ENCODE data around the gene FIS1.

Gene FIS1

DNA sequence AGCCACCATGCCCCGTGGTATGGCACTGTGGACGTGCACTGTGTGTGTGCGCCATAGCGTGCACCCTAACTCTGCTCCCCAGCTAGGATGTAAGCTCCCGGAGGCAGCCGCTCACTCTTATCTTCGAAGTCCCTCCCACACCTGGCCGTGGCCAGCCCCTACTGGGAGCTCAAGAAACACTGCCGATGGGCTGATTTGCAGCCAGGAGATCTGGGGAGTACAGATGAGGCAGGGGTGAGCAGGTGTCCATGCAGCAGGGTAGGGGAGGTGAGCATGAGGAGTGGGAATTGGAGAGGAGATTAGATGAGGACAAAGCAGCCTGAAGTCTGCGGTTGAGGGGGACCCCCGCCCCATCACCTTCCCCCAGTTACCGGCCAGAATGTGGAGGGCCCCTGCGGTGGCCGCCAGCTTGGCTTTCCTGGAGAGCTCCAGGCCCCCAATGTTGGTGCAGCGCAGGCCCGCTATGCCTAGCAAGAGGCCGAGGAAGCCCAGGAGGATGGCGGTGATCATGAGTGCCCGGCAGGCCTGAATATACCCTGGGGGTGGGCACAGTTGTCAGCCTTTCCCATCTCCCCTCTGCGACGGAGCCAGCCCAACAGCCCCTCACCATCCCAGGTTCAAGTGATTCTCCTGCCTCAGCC, 10.9 kb downstream of the FIS1 start:
- Mint-ChIP-seq H3K27me3 (no peaks in the 10 kb centered on the region), H3K4me1 (peaks cover 2% of the 10 kb centered on the region), H3K36me3 (peaks cover 10% of the 10 kb centered on the region), H3K9me3 (no peaks in the 10 kb centered on the region), H3K4me3 (no peak overlapping the region), H3K27ac (no peak overlapping the region)
- DNase-seq (ENCODE audit: low spot score in 2 of 2) (no peak), ATAC-seq (ENCODE audit: low read depth) (no peak)

- H3K4me1 Mint-ChIP-seq: peaks cover 2% of the 10 kb centered on the region
- H3K4me3 Mint-ChIP-seq: no peak overlapping the region
- no peaks in the 10 kb centered on the region for H3K9me3 Mint-ChIP-seq
- ATAC-seq (ENCODE audit: low read depth): no peak
- H3K36me3 Mint-ChIP-seq: peaks cover 6% of the 10 kb centered on the region
- no peaks in the 10 kb centered on the region for H3K27me3 Mint-ChIP-seq
- no peak for DNase-seq (ENCODE audit: low spot score in 2 of 2)
- H3K27ac Mint-ChIP-seq: no peak overlapping the region
Observed at GRCh38 chr7:101232141-101232850, 12.6 kb downstream of the FIS1 start.

GRCh38 chr7:101231644-101232043, 13.2 kb downstream of the FIS1 start:
- ATAC-seq (ENCODE audit: low read depth) (no peak), DNase-seq (ENCODE audit: low spot score in 2 of 2) (no peak)
- Mint-ChIP-seq H3K27me3 (no peaks in the 10 kb centered on the region), H3K36me3 (peaks cover 6% of the 10 kb centered on the region), H3K4me1 (peaks cover 2% of the 10 kb centered on the region), H3K4me3 (no peak overlapping the region), H3K9me3 (no peaks in the 10 kb centered on the region), H3K27ac (no peak overlapping the region)

GRCh38 chr7:101226721-101227120, 18.2 kb downstream of the FIS1 start:
- ATAC-seq (ENCODE audit: low read depth) (no peak), DNase-seq (ENCODE audit: low spot score in 2 of 2) (no peak)
- no peak overlapping the region for H3K27ac Mint-ChIP-seq
- peaks cover 6% of the 10 kb centered on the region for H3K4me1 Mint-ChIP-seq
- no peaks in the 10 kb centered on the region for H3K27me3 Mint-ChIP-seq
- H3K9me3 Mint-ChIP-seq: no peaks in the 10 kb centered on the region
- peaks cover 20% of the 10 kb centered on the region for H3K36me3 Mint-ChIP-seq
- no peak overlapping the region for H3K4me3 Mint-ChIP-seq

GRCh38 chr7:101225650-101226049, 19.2 kb downstream of the FIS1 start:
- H3K4me1 Mint-ChIP-seq: peaks cover 8% of the 10 kb centered on the region
- H3K9me3 Mint-ChIP-seq: no peaks in the 10 kb centered on the region
- ATAC-seq (ENCODE audit: low read depth) (no peak), DNase-seq (ENCODE audit: low spot score in 2 of 2) (no peak)
- peaks cover 20% of the 10 kb centered on the region for H3K36me3 Mint-ChIP-seq
- no peaks in the 10 kb centered on the region for H3K27me3 Mint-ChIP-seq
- no peak overlapping the region for H3K4me3 Mint-ChIP-seq
- no peak overlapping the region for H3K27ac Mint-ChIP-seq

GRCh38 chr7:101223528-101223927, 21.4 kb downstream of the FIS1 start:
- no peaks in the 10 kb centered on the region for H3K9me3 Mint-ChIP-seq
- DNase-seq (ENCODE audit: low spot score in 2 of 2) (no peak), ATAC-seq (ENCODE audit: low read depth) (no peak)
- H3K27me3 Mint-ChIP-seq: no peaks in the 10 kb centered on the region
- peaks cover 15% of the 10 kb centered on the region for H3K4me1 Mint-ChIP-seq
- H3K27ac Mint-ChIP-seq: no peak overlapping the region
- H3K36me3 Mint-ChIP-seq: peaks cover 18% of the 10 kb centered on the region
- H3K4me3 Mint-ChIP-seq: no peak overlapping the region

DNA sequence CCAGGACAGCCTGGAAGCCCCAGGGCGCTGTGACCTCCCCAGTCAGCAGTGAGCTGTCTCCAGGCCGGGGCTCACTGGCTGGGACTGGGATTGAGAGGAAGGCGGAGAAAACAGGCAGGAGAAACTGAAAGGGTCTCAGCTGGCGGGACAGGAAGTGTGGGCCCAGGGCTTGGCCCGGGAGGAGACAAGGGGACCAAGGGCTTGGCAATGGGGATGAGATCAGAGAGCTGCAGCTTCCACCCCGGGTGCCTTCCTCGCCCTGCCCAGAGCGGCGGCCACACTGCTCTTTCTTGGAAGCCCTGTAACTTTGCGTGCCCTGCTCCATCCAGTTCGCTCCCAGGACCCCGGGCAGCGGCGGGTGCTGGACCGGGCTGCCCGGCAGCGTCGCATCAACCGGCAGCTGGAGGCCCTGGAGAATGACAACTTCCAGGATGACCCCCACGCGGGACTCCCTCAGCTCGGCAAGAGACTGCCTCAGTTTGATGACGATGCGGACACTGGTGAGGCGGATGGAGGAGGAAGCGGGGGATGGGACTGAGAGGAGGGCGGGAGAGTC, 22.5 kb downstream of the FIS1 start:
- no peak overlapping the region for H3K27ac Mint-ChIP-seq
- H3K9me3 Mint-ChIP-seq: no peaks in the 10 kb centered on the region
- peaks cover 17% of the 10 kb centered on the region for H3K4me1 Mint-ChIP-seq
- H3K27me3 Mint-ChIP-seq: no peaks in the 10 kb centered on the region
- H3K4me3 Mint-ChIP-seq: no peak overlapping the region
- DNase-seq (ENCODE audit: low spot score in 2 of 2): no peak
- ATAC-seq (ENCODE audit: low read depth): no peak
- peaks cover 17% of the 10 kb centered on the region for H3K36me3 Mint-ChIP-seq

GRCh38 chr7:101220295-101220694, 24.6 kb downstream of the FIS1 start:
- no peak overlapping the region for H3K4me3 Mint-ChIP-seq
- ATAC-seq (ENCODE audit: low read depth): no peak
- H3K9me3 Mint-ChIP-seq: no peaks in the 10 kb centered on the region
- H3K27me3 Mint-ChIP-seq: no peaks in the 10 kb centered on the region
- H3K4me1 Mint-ChIP-seq: peaks cover 23% of the 10 kb centered on the region
- no peak overlapping the region for H3K27ac Mint-ChIP-seq
- no peak for DNase-seq (ENCODE audit: low spot score in 2 of 2)
- peaks cover 18% of the 10 kb centered on the region for H3K36me3 Mint-ChIP-seq

DNA sequence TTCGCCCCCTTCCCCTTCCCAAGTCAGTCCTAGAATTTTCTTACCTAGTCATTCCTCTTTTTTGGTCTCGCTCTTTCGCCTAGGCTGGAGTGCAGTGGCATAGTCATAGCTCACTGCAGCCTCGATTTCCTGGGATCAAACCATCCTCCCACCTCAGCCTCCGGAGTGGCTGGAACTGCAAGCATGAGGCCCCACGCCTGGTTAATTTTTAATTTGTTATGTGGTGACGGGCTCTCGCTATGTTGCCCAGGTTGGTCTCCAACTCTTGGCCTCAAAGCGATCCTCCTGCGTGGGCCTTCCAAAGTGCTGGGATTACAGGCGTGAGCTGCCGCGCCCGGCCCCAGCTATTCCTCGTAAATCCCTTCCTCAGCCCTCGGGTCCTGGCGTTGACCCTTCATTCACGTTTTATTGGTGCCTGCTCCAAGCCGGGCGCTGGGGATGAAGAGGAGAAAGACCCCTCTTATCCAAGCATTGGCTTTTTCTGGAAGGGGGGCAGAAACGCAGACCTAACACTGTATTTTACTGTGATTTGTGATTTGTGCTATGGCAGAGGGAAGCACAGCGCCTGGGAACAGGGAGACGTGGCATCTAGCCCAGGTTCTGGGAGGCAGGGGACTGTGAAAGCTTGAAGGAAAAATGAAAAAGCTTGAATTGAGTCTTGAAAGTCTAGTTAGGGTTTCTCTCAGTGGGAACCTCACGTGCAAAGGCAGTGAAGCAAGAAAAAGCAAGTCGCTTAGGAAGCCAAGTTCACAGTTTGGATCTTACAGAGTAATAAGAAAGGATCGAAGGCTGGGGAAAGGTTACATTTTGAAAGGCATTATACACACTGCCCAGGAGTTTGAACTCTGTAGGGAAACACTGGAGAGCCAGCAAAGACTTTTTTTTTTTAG, 26.4 kb downstream of the FIS1 start:
- peaks cover 23% of the 10 kb centered on the region for H3K4me1 Mint-ChIP-seq
- H3K36me3 Mint-ChIP-seq: peaks cover 15% of the 10 kb centered on the region
- H3K4me3 Mint-ChIP-seq: peak overlapping the region; percentile 96
- H3K9me3 Mint-ChIP-seq: no peaks in the 10 kb centered on the region
- no peaks in the 10 kb centered on the region for H3K27me3 Mint-ChIP-seq
- peak overlapping the region; percentile 93 for H3K27ac Mint-ChIP-seq
- no peak for ATAC-seq (ENCODE audit: low read depth)
- DNase-seq (ENCODE audit: low spot score in 2 of 2): no peak

DNA sequence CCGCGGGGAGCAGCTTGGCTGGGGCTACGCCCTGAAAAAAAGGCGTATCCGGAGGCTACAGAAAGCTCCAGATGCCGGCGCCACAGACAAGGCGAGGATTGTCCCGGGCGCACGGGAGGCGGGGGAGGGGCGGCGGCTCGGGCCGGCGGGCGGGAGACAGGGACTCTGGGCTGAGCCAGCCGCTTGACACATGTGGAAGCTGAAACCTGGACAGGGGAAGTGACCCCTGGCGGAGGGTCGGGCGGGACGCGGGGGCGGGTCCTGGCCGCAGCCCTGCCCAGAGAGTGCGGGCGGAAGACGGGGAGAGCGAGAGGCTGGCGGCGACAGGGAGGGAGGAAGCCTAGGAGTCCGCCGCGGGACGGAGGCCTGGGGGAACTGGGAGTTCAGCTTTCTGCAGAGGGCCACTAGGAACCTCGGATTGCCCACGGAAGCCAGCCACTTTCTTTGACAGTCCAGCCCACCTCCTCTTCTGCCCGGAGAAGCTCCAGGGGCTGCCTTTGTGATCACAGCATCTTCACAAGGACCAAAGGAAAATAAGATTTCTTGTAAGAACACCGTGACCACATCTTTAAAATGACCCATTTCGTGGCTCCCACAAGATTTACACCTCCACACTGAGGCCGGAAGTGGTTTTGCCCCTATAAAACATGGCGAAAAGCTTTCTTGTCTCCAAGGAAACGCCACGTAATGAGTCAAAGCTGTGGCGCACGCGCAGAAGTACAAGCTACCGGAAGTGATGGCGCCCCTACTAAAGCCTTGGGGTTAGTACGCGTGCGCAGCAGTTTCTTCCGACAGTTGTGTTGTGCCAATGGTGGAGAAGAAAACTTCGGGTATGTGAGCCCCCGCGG, 27.3 kb downstream of the FIS1 start, which contains the start of the genes PLOD3 and ZNHIT1:
TSS of gene PLOD3 (minus strand) at position 194 of the 848 bp plus-strand sequence. CDS start 307 bp downstream, outside the sequence.
TSS of gene ZNHIT1 (plus strand) at position 778 of the 848 bp plus-strand sequence. CDS start at position 809, 31 bp downstream.
- ATAC-seq (ENCODE audit: low read depth) (peak; percentile 86), DNase-seq (ENCODE audit: low spot score in 2 of 2) (peak; percentile 82 to 91)
- peaks cover 23% of the 10 kb centered on the region for H3K4me1 Mint-ChIP-seq
- no peaks in the 10 kb centered on the region for H3K9me3 Mint-ChIP-seq
- H3K27ac Mint-ChIP-seq: peak within 1 kb of the TSS; percentile 93
- peak within 1 kb of the TSS; percentile 96 for H3K4me3 Mint-ChIP-seq
- peaks cover 13% of the 10 kb centered on the region for H3K36me3 Mint-ChIP-seq
- H3K27me3 Mint-ChIP-seq: no peaks in the 10 kb centered on the region

DNA sequence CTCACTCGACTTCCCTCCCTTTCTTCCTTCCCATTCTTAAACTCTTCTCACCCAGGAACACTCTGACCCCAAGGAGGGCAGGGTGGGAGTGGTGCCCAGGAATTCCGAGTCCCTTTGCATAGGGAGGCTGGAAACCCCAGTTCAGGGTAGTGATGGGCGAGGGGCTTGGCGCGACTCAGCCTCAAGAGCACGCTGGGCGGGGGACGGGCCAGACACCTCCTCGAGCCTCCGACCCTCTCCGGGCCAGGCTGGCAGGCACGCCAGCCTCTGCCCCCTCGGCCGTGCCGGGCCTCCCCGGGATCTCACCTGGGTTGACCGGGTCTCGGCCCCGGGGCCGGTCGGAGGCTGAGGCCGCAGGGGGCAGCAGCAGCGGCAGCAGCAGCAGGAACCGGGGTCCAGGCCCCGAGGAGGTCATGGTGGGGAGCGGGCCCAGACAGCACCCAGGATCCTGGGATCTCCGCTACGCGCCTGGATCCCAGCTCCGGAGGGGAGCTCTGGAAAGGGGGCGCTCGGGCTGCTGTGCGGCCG, 28.0 kb downstream of the FIS1 start:
- Mint-ChIP-seq H3K27ac (peak overlapping the region; percentile 93), H3K4me1 (peaks cover 20% of the 10 kb centered on the region), H3K9me3 (no peaks in the 10 kb centered on the region), H3K36me3 (peaks cover 10% of the 10 kb centered on the region), H3K27me3 (no peaks in the 10 kb centered on the region), H3K4me3 (peak overlapping the region; percentile 96)
- DNase-seq (ENCODE audit: low spot score in 2 of 2): no peak
- ATAC-seq (ENCODE audit: low read depth): no peak

GRCh38 chr7:101216001-101216859, 28.7 kb downstream of the FIS1 start:
- Mint-ChIP-seq H3K4me3 (peak overlapping the region; percentile 96), H3K9me3 (no peaks in the 10 kb centered on the region), H3K36me3 (peaks cover 6% of the 10 kb centered on the region), H3K27me3 (no peaks in the 10 kb centered on the region), H3K27ac (no peak overlapping the region), H3K4me1 (peaks cover 16% of the 10 kb centered on the region)
- DNase-seq (ENCODE audit: low spot score in 2 of 2): no peak
- no peak for ATAC-seq (ENCODE audit: low read depth)
